GM12873 (cell line): ENCODE results near the gene CDH4.

Experiments
- CTCF ChIP-seq: IDR thresholded peaks from 2 replicates; pipeline ENCODE4 v1.5.1; 2012; ENCODE audit warnings: low read depth, mild to moderate bottlenecking, moderate library complexity, low read length, control low read depth; ENCODE audit not compliant: insufficient read depth; ENCODE audit errors: missing control alignments

The CDH4 gene

GRCh38 chr20:61839912-61840778 is 588.1 kb downstream of the CDH4 start:
- TF ChIP-seq CTCF = no peak

- no peak for TF ChIP-seq CTCF
Measured at GRCh38 chr20:61840779-61841455, 588.9 kb downstream of the CDH4 start.

GRCh38 chr20:61841551-61841950 is 589.5 kb downstream of the CDH4 start:
- no peak for TF ChIP-seq CTCF

- TF ChIP-seq CTCF = no peak
Measured at GRCh38 chr20:61841966-61842365, 589.9 kb downstream of the CDH4 start.

GRCh38 chr20:61844621-61845020 is 592.6 kb downstream of the CDH4 start:
- TF ChIP-seq CTCF = no peak

- no peak for TF ChIP-seq CTCF
Measured at GRCh38 chr20:61845233-61845671, 593.2 kb downstream of the CDH4 start.

GRCh38 chr20:61846074-61846473 is 594.0 kb downstream of the CDH4 start:
- no peak for TF ChIP-seq CTCF
